Renal cortex interstitium (tissue), 11 donors: ENCODE measurements around the gene ID2. TPM values are rescaled to one million over a fixed set of nuclear protein-coding genes. Genes with fewer than 3 reads are reported as not detected.

Experiments used
- DNase-seq, 11 donors: peaks; one replicate each; pipeline ENCODE4 v3.0.0-alpha.2; 2013; ENCODE audit warnings: low read depth in 9 of 11, low spot score in 4 of 11; ENCODE audit errors: extremely low read depth in 1 of 11
- polyA plus RNA-seq, 3 donors: library from polyadenylated mRNA; unstranded; fragments of 120-200 nt; gene quantifications; one replicate each; pipeline ENCODE4 v1.2.1, GENCODE V29; 2013; ENCODE audit not compliant: insufficient read length in 3 of 3

The ID2 gene
- polyA plus RNA-seq, 3 donors, result 284 to 313 (median 296) TPM

GRCh38 chr2:8659092-8659734, 22.6 kb upstream of the ID2 start:
- no peak for DNase-seq

- no peak for DNase-seq
These were observed 21.9 kb upstream of the ID2 start for GRCh38 chr2:8659735-8660492.

- DNase-seq, result no peak
These were observed 20.6 kb upstream of the ID2 start for GRCh38 chr2:8661235-8661634.

- DNase-seq, result no peak
These were observed 20.1 kb upstream of the ID2 start for GRCh38 chr2:8661736-8662135.

GRCh38 chr2:8662239-8662879, 19.5 kb upstream of the ID2 start:
- DNase-seq, result no peak

- no peak for DNase-seq
These were observed 17.9 kb upstream of the ID2 start for GRCh38 chr2:8663997-8664396.

- DNase-seq, result no peak
These were observed 15.3 kb upstream of the ID2 start for GRCh38 chr2:8666581-8666980.

- no peak for DNase-seq
These were observed 13.9 kb upstream of the ID2 start for GRCh38 chr2:8667896-8668512.

- no peak for DNase-seq
These were observed 12.6 kb upstream of the ID2 start for GRCh38 chr2:8669157-8669817.

- no peak for DNase-seq
These were observed 11.3 kb upstream of the ID2 start for GRCh38 chr2:8670580-8670979.

- DNase-seq, result no peak
These were observed 10.7 kb upstream of the ID2 start for GRCh38 chr2:8671176-8671575.

GRCh38 chr2:8671802-8672201, 10.1 kb upstream of the ID2 start:
- no peak for DNase-seq

GRCh38 chr2:8672940-8673339, 8.9 kb upstream of the ID2 start:
- no peak for DNase-seq

- DNase-seq, result no peak
These were observed 8.5 kb upstream of the ID2 start for GRCh38 chr2:8673381-8673780.

- no peak for DNase-seq
These were observed 7.3 kb upstream of the ID2 start for GRCh38 chr2:8674420-8675009.

- no peak for DNase-seq
These were observed 6.3 kb upstream of the ID2 start for GRCh38 chr2:8675543-8675942.

GRCh38 chr2:8676191-8676920, 5.5 kb upstream of the ID2 start:
- DNase-seq, result peak in 9 of 11 donors; percentile 69 to 84 (median 75)

GRCh38 chr2:8676921-8677645, 4.8 kb upstream of the ID2 start:
- peak in 6 of 11 donors; percentile 35 to 58 (median 47) for DNase-seq
